ENCODE results near the gene SLC43A3.

Gene SLC43A3

DNA sequence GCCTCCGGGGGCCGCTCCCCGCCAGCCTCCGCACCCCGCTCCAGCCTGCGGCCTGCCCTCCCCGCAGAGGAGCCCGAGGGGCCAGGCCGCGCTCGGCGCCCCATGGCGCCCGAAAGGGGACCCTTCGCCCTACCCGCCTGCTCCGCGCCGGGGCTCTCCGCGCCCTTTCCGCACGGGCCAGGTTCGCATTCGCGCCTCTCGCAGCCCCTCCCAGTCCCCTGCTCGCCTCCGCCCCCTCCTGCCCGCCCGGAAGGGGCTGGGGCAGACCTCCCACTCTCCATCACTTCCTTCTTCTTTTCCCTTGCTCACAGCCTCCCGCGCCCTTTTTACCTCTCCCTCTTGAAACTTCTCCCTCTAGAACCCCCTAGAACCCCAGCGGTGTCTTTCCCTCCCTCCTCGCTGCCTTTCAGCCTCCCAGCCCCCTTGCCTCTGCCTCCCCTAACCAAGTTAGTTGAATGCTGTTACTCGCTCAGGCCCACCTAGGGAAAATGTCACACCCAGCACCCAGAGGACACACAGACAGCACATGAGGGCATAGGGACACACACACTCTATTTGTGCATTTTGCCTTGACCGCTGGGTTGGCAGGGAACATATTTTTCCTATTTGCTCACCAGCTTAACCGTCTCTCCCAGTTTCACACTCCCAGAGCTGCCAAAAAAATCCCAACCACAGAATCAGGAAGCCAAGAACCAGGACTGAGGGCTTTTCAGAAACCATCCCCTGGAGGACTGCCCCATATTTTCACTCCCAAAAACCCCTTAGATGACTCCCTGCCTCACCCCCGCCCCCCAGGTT is at the start of gene SLC43A3:
SLC43A3 (minus strand) TSS at position 193 of the 798 bp plus-strand sequence. CDS start 949 bp downstream, outside the sequence.
- in situ Hi-C loops (cut with HindIII; ENCODE audit: low sequenced_read_pairs), result no loop called here

DNA sequence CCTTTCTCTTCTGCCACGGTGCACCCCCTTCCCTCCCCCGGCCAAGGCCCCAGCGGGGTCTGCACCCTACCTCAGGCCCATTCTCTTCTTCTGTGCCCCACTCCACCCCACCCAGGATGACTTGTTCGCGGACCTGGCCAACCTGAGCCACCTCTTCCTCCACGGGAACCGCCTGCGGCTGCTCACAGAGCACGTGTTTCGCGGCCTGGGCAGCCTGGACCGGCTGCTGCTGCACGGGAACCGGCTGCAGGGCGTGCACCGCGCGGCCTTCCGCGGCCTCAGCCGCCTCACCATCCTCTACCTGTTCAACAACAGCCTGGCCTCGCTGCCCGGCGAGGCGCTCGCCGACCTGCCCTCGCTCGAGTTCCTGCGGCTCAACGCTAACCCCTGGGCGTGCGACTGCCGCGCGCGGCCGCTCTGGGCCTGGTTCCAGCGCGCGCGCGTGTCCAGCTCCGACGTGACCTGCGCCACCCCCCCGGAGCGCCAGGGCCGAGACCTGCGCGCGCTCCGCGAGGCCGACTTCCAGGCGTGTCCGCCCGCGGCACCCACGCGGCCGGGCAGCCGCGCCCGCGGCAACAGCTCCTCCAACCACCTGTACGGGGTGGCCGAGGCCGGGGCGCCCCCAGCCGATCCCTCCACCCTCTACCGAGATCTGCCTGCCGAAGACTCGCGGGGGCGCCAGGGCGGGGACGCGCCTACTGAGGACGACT is 49.3 kb upstream of the SLC43A3 start:
- in situ Hi-C loops (cut with HindIII; ENCODE audit: low sequenced_read_pairs), result no loop called here

- in situ Hi-C loops (cut with HindIII; ENCODE audit: low sequenced_read_pairs), result no loop called here
Observed at GRCh38 chr11:57475671-57476046, 48.7 kb upstream of the SLC43A3 start.

DNA sequence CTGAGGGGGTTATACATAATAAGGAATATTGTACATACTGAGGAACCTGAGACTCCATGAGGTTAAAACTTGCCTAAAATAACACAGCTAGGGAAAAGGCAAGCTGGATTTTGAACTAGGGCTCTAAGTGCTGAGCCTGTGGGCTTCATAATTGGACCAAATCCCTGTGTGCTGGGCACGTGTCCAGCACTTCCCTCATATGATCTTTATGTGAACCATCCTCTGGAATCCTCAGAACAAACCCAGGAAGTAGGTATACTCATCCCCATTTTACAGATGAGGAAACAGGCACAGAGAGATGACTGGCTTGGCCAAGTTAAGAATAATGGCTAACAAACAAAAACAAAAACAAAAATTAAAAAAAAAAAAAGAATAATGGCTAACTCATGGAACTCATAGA is 48.3 kb upstream of the SLC43A3 start:
- in situ Hi-C loops (cut with HindIII; ENCODE audit: low sequenced_read_pairs), result no loop called here

DNA sequence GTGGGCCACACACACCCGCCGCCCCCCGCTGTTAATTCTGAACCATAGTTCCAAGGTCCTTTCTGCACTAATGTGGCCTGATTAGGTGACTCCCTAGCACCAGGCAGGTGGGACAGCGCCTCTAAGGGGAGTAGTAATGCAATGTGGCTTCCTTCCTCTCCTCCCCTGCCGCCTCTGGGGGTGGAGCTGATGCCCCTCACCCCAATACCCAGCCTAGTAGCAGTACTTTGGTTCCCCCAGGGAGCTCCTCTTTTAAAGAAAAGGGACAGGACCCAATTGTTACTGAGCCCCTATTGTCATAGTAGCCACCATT is 47.8 kb upstream of the SLC43A3 start:
- in situ Hi-C loops (cut with HindIII; ENCODE audit: low sequenced_read_pairs), result no loop called here

- in situ Hi-C loops (cut with HindIII; ENCODE audit: low sequenced_read_pairs), result no loop called here
Observed at GRCh38 chr11:57474017-57474802, 47.3 kb upstream of the SLC43A3 start.

DNA sequence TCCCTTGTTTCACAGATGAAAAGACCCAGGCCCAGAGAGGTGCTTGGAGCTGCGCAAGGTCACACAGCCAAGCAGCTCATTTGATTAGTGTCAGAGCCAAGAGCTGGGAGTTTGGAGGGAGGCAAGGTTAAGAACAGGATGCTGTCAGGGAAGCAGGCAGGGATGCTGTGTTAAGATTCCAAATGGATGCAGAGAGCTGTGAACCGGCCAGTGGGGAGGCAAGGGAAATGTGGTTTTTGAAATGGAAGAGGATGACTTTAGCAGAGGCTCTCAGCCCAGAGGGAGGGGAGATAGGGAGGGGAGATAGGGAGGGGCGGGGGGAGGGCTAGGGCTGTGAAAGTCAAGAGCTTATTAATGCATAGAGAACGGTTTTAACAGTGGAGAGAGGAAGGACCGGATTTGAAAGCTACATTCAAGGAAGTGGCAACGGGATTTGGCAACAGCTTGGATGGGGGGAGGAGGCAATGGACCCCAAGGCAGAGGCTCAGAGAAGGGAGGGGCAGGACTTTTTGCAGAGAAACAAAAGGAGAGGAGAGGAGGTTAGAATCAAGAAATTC is 46.4 kb upstream of the SLC43A3 start:
- in situ Hi-C loops (cut with HindIII; ENCODE audit: low sequenced_read_pairs), result no loop called here

GRCh38 chr11:57471496-57471895 is 44.6 kb upstream of the SLC43A3 start:
- in situ Hi-C loops (cut with HindIII; ENCODE audit: low sequenced_read_pairs), result no loop called here

GRCh38 chr11:57469268-57469667 is 42.3 kb upstream of the SLC43A3 start:
- in situ Hi-C loops (cut with HindIII; ENCODE audit: low sequenced_read_pairs), result no loop called here

DNA sequence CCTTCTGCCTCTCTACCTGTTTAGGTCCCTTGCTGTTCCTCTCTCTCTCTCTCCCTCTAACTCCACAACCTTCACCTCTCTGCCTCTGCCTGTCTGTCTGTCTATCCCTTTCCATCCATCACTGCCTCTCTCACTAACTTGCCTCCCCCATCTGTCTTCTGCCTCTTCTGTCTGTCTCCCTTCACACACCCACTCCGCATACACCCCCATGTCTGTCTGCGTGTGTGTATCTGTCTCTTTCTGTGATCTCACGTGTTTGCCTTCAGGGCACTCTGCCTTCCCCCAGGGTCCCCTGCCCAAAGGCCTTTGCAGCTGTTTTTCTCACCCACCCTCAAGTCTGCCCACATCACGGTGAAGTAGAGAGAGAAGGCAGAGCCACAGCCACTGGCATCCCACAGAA is 41.4 kb upstream of the SLC43A3 start:
- in situ Hi-C loops (cut with HindIII; ENCODE audit: low sequenced_read_pairs), result no loop called here

- in situ Hi-C loops (cut with HindIII; ENCODE audit: low sequenced_read_pairs), result no loop called here
Observed at GRCh38 chr11:57467508-57468157, 40.7 kb upstream of the SLC43A3 start.

DNA sequence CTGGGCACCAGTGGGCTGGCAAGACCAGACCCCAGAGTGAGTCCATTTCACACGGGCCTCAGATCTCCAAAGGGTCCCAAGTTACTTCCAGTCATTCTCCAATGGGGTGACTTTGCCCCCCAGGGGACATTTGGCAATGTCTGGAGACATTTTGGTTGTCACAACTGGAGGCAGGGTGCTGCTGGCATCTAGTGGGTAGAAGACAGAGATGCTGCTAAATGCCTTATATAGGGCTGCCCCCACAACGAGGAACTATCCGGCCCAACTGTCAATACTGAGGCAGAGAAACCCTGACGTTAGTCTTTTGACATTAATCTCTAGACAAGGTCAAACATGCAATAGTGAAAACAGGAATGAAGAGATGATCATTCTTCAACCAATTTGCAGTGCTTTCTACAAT is 39.8 kb upstream of the SLC43A3 start:
- in situ Hi-C loops (cut with HindIII; ENCODE audit: low sequenced_read_pairs), result no loop called here

DNA sequence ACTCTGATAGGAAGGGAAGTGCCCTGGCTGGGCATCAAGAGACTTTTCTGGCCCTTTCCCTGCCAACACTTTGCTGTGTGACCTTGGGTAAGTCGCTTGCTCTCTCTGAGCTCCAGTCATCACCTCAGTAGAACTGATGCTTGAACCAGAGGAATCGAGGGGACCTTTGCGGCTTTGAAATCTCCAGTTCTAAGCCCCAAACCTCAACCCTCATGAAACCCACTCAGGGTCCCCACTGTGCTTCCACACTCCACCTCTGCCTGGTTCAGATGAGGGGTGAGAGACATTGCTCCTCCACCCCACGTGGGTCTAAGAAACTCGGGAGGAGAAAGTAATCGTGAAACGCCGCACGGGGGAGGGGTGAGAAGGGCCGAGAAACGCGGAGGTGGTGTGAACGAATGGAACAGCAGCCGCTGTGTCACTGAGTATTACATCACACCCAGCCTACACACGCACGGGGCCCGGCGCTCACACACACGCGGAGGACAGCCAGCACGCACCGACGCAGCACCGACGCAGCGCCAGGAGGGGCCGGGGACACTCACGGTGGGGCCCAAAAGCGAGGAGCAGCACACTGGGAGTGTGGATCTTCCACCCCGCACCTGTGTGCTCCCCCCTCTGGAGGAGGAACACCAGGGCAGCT is 37.7 kb upstream of the SLC43A3 start:
- in situ Hi-C loops (cut with HindIII; ENCODE audit: low sequenced_read_pairs), result no loop called here

- in situ Hi-C loops (cut with HindIII; ENCODE audit: low sequenced_read_pairs), result no loop called here
Observed at GRCh38 chr11:57463671-57464538, 37.0 kb upstream of the SLC43A3 start.

DNA sequence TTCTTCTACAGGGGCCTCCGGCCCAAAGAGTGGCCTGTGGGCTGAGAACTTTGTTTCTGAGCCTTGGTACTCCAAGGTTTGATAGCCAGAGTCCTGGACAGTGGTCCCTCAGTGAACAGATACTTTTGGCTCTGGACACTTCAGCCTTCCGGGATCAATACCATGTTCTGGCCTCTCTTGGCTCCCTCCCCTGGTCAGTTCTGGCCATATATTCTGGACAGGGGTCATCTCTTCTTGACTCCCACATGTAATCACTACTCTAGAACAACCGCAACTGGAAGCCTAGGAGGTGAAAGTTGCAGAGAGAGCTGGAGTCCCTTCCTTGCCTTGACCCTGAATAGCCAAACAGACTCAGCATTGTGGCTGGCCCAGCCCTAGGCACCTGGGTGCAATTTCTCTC is 35.7 kb upstream of the SLC43A3 start:
- in situ Hi-C loops (cut with HindIII; ENCODE audit: low sequenced_read_pairs), result no loop called here

GRCh38 chr11:57461841-57462489 is 35.0 kb upstream of the SLC43A3 start:
- in situ Hi-C loops (cut with HindIII; ENCODE audit: low sequenced_read_pairs), result no loop called here

GRCh38 chr11:57460758-57461749 is 34.1 kb upstream of the SLC43A3 start:
- in situ Hi-C loops (cut with HindIII; ENCODE audit: low sequenced_read_pairs), result no loop called here
